ENCODE data around the gene CENPF. TPM values are rescaled to one million over a fixed set of nuclear protein-coding genes. Genes with fewer than 3 reads are reported as not detected.

CENPF gene
- total RNA-seq, 4 donors from 2014 or later, result 13.8 to 26.3 (median 18.8) TPM

- no peaks in the 10 kb centered on the region for H3K36me3 ChIP-seq
- 17 to 43% methylated on average over 4 of the region's 4 CpGs for WGBS, 2 donors
- H3K27me3 ChIP-seq, result no peaks in the 10 kb centered on the region
- no peaks in the 10 kb centered on the region for H3K9me3 ChIP-seq
- intact Hi-C loops (cut with DNase I), result no loop called here
- no peak for TF ChIP-seq CTCF (IDR thresholded peaks at IDR 0.05)
- TF ChIP-seq POLR2A (IDR thresholded peaks at IDR 0.05), result no peak
- no peak for DNase-seq
- H3K27ac ChIP-seq, result no peak overlapping the region
- H3K4me3 ChIP-seq, result no peak overlapping the region
- H3K4me1 ChIP-seq, result no peaks in the 10 kb centered on the region
Measured at GRCh38 chr1:214700437-214700836, 97.4 kb downstream of the CENPF start.

- Histone ChIP-seq H3K9me3 (no peaks in the 10 kb centered on the region), H3K27me3 (no peaks in the 10 kb centered on the region), H3K4me3 (no peak overlapping the region), H3K4me1 (no peaks in the 10 kb centered on the region), H3K27ac (no peak overlapping the region), H3K36me3 (no peaks in the 10 kb centered on the region)
- intact Hi-C loops (cut with DNase I), result no loop called here
- WGBS, 2 donors, result 85 to 90% methylated on average over 1 of the region's 1 CpG
- TF ChIP-seq POLR2A (IDR thresholded peaks at IDR 0.05), result no peak
- TF ChIP-seq CTCF (IDR thresholded peaks at IDR 0.05), result no peak
- DNase-seq, result no peak
Measured at GRCh38 chr1:214702556-214702955, 99.6 kb downstream of the CENPF start.

GRCh38 chr1:214707306-214708087 is 104.5 kb downstream of the CENPF start:
- no peak for TF ChIP-seq POLR2A (IDR thresholded peaks at IDR 0.05)
- no peak for TF ChIP-seq CTCF (IDR thresholded peaks at IDR 0.05)
- intact Hi-C loops (cut with DNase I), result no loop called here
- no peaks in the 10 kb centered on the region for H3K4me1 ChIP-seq
- no peaks in the 10 kb centered on the region for H3K27me3 ChIP-seq
- no peak for DNase-seq
- WGBS, 2 donors, result 60 to 61% methylated on average over 11 of the region's 11 CpGs
- H3K27ac ChIP-seq, result no peak overlapping the region
- H3K36me3 ChIP-seq, result no peaks in the 10 kb centered on the region
- no peak overlapping the region for H3K4me3 ChIP-seq
- H3K9me3 ChIP-seq, result no peaks in the 10 kb centered on the region

GRCh38 chr1:214708321-214708955 is 105.4 kb downstream of the CENPF start:
- TF ChIP-seq CTCF (IDR thresholded peaks at IDR 0.05) (no peak), POLR2A (IDR thresholded peaks at IDR 0.05) (no peak)
- Histone ChIP-seq H3K36me3 (no peaks in the 10 kb centered on the region), H3K4me3 (no peak overlapping the region), H3K9me3 (no peaks in the 10 kb centered on the region), H3K27me3 (no peaks in the 10 kb centered on the region), H3K4me1 (no peaks in the 10 kb centered on the region), H3K27ac (no peak overlapping the region)
- intact Hi-C loops (cut with DNase I), result no loop called here
- WGBS, 2 donors, result 22 to 38% methylated on average over 1 of the region's 1 CpG
- no peak for DNase-seq

GRCh38 chr1:214709241-214709640 is 106.2 kb downstream of the CENPF start:
- intact Hi-C loops (cut with DNase I), result no loop called here
- TF ChIP-seq POLR2A (IDR thresholded peaks at IDR 0.05) (no peak), CTCF (IDR thresholded peaks at IDR 0.05) (no peak)
- DNase-seq, result no peak
- H3K36me3 ChIP-seq, result no peaks in the 10 kb centered on the region
- H3K4me3 ChIP-seq, result no peak overlapping the region
- no peak overlapping the region for H3K27ac ChIP-seq
- no peaks in the 10 kb centered on the region for H3K9me3 ChIP-seq
- no peaks in the 10 kb centered on the region for H3K4me1 ChIP-seq
- 76 to 83% methylated on average over 5 of the region's 5 CpGs for WGBS, 2 donors
- H3K27me3 ChIP-seq, result no peaks in the 10 kb centered on the region

All from esophagus squamous epithelium (tissue), 5 donors.